Stomach (tissue), 4 donors: ENCODE measurements around the gene VCL.

Source experiments
- EP300 ChIP-seq: sonication (generic); formaldehyde crosslinking; IDR thresholded peaks from one replicate; pipeline ENCODE4 v1.6.1; 2017; ENCODE audit warnings: antibody characterized with exemption
- POLR2AphosphoS5 ChIP-seq, 3 donors: sonication (generic); formaldehyde crosslinking; IDR thresholded peaks; one replicate each; pipeline ENCODE4 v1.6.1; 2016; ENCODE audit warnings: antibody characterized with exemption in 3 of 3
- TF ChIP-seq, protein P1 (sequence below), 7 experiments: fragments of 450-650 bp in 4 of 7; fragments of 200-600 bp in 3 of 7; sonication (generic) in 3 of 7; IDR thresholded peaks; one replicate each; pipeline ENCODE4 v1.5.1; 2016 to 2019; ENCODE audit warnings: antibody characterized with exemption in 7 of 7, control low read depth in 2 of 7, mild to moderate bottlenecking in 1 of 7

DNA sequence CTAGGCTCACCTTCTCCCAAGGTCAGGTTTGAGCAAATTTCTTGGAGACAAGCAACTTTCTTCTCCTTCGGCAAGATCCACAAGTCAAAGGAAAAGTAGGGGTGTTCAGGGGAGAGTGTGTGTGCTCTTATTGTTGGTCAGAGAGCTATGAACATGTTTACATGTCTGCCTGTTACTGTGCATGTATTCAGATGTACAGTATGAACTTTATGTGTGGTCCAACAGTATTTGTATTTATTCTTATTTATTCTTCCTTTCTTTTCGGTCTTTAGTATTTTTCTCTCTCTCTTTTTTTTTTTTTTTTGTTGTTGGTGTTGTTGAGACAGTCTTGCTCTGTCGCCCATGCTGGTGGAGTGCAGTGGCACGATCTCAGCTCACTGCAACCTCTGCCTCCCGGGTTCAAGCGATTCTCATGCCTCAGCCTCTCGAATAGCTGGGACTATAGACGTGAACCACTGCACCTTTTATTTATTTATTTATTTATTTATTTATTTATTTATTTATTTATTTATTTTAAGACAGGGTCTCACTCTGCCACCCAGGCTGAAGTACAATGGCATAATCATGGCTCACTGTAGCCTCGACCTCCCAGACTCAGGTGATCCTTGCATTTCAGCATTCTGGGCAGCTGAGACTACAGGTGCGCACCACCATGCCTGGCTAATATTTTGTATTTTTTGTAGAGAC lies 48.8 kb upstream of the VCL start:
- TF ChIP-seq POLR2AphosphoS5 (IDR thresholded peaks at IDR 0.05) (no peak), EP300 (no peak)
- TF ChIP-seq, protein P1, sequence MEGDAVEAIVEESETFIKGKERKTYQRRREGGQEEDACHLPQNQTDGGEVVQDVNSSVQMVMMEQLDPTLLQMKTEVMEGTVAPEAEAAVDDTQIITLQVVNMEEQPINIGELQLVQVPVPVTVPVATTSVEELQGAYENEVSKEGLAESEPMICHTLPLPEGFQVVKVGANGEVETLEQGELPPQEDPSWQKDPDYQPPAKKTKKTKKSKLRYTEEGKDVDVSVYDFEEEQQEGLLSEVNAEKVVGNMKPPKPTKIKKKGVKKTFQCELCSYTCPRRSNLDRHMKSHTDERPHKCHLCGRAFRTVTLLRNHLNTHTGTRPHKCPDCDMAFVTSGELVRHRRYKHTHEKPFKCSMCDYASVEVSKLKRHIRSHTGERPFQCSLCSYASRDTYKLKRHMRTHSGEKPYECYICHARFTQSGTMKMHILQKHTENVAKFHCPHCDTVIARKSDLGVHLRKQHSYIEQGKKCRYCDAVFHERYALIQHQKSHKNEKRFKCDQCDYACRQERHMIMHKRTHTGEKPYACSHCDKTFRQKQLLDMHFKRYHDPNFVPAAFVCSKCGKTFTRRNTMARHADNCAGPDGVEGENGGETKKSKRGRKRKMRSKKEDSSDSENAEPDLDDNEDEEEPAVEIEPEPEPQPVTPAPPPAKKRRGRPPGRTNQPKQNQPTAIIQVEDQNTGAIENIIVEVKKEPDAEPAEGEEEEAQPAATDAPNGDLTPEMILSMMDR (IDR thresholded peaks at IDR 0.05): no peak
